ENCODE measurements around the gene SKIDA1.

SKIDA1 gene

DNA sequence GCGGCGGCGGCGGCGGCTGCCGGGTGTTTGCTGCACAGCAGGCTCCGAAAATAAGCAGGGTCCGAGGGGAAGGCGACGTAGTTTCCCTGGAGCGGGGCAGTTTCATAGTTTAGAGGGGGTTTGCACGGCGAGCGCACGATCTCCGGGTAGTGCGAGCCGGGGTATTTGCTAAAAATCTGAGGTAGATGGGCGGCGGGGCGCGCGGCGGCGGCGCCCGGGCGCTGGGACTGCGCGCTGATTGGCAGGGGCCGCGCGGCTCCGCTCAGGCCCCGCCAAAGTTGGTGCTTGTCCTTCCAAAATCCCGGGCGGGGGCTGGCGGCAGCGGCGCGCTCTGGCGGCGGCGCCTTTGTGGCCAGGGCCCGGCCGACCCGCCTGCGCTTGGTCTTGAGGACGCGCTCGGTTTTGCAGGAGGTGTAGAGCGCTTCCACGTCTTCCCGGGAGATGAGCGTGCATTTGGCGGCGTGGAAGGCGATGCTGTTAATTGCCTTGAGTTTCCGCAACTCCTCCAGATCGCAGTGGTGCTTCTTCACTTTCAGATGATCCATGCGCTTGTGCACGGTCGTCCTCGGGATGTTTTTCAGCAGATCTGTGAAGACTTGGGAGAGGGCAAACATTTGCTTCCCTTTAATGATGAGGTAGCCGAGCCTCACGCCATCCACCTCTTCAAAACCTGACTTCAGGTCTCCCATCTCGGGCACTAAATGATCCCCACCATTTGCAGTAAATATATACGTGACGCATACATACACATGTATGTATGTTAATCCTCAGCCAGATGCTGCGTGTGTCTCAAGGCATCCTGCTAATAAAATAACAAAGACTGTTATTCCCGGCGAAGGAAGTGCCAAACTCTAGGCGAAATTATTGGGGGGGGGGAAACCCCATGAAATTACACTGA, 8.1 kb downstream of the SKIDA1 start:
- DNase-seq (ENCODE audit: low spot score) = no peak

DNA sequence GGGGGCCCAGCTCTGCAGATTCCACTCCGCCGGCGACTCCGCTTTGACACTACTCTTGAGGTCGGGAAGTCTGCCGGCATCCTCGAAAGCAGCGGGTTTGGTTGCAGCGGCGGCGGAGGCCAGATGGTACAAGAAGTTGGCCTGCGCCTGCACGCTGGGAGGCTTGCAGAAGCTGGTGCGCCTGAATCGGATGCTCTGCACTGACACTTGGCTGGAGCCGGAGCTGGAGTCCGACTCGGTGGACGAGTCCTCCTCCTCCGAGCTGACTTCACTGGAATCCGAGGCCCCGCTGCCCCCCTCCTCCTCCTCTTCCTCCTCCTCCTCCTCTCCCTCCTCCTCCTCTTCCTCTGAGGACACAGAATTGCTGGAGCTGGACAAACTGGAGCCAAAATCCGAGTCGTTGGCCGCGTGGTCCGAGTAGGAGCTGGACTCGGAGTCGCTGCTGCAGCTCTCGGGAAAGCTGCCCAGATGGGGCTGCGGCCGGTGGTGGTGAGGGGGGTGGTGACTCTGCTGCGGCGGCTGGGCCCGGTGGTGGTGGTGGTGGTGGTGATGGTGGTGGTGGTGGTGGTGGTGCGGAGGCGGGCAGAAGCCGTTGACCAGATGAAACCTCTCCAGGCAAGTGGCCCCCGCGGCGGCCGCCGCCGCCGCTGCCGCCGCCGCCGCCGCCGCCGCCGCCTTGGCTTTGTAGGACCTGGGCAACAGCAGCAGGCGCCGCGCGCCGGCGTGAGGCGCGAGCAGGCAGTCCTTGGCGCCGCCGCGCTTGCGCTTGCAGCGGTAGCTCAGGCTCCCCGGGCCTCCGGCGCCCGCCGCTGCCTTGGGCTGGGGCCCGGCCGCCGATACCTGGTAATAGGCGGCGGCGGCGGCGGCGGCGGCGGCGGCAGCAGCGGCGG, 9.0 kb downstream of the SKIDA1 start:
- no peak for DNase-seq (ENCODE audit: low spot score)

DNA sequence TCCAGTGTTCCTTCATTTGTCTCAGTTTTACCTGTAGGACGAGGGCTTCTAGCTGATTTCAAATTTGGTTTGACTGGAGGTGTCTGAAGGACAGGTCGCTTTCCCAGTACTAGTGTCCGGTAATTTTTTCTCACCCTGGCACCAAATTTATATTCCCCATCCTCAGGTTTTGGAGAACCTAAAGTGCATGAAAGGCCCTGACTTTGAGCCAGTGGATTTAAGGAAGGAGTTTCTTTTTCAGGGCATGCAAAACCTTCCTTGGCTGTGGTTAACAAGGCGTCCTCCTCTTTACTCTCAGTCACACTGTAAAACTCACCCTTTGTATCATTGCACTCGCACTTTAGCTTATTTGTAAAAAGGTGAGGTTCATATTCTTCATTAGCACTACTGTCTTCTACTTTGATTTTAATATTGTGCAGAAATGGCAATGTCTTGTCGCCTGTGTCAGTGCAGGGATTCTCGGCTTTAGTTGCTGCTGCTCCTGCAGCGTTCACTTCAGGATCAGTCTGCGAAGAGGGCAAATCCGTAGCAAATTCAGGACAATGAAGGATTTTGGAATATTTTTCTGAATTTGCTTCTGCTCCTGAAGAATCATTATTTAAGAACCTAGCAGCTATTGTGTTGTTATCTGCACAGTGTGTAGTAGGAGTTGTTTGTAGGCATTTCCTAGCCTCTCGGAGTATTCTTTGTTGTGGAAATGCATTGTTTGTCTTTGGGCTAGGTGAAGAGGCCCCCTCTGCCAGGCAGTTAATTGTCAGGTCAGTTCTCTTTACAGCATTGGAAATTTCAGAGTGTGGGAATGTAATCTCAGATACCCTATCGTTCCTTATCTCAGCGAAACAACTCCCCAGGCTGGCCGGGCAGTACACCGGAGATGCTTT, 9.9 kb downstream of the SKIDA1 start:
- DNase-seq (ENCODE audit: low spot score) = no peak

DNA sequence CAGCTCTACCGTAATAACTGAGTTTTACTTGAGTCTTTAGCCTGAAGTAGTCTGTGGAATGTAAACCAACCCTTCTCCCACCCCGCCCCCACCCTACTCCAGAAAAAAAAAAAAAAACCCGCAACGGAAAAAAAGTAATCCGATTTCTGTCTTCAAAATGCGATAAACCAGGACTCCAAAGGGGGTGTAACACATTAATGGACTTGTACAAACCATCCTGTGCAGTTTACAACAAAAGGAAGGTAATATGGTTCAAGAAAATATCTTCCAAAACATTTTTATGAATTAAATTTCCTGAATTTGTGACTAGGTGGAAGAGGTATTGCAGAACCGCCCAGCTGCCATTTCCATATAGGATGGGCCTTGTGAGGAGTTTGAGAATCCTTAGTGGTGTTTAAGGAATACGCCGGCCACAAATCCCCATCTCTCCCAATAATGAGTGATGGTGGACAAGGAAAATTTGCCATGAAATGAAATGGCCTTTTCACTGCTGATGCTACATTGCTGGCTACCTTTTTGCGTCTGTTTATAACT, 10.6 kb downstream of the SKIDA1 start:
- no peak for DNase-seq (ENCODE audit: low spot score)

DNA sequence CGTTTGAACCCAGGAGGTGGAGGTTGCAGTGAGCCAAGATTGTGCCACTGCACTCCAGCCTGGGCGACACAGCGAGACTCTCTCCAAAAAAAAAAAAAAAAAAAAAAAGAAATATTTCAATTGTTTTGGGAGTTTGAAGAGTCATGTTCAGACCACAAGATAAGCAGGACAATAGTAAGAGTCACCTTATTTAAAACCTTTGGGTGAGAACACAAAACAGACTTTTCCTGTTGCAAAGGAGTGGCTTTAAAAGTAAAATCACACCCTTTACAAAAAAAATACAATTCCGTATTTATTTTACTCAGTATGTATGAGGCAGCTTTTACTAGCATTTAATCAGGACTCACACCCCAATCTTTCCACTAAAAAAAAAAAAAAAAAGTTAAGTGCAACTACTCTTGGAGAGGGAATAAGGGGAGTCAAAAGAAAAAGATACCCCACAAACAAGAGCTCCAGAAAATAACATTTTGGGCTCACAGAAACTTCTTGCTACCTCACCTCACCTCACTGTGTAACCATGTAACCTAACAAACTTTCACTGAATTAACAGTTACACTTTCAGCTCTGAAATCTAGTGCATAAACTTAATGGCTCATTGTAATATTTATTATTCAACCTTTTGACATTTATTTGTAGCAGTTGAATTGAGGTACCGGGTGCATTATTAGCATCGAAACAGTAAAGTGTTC, 11.2 kb downstream of the SKIDA1 start:
- no peak for DNase-seq (ENCODE audit: low spot score)

DNA sequence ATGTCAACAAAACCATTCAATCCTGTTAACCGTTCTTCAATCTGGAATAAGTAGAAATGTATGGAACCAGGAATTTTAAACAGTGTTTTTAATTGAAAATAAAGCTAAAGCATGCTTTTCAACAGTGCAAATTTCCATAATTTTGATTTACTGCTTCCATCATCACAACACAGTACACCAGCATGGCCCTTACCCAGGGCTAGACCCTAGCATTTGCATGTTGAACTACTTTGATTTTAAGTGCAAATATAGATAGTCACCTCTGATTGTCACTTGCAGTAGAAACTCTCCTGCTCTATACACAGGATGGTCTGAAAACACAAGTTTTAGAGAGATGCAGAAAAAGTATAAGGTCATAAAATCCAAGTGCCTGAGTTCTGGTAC, 12.1 kb downstream of the SKIDA1 start:
- no peak for DNase-seq (ENCODE audit: low spot score)

DNA sequence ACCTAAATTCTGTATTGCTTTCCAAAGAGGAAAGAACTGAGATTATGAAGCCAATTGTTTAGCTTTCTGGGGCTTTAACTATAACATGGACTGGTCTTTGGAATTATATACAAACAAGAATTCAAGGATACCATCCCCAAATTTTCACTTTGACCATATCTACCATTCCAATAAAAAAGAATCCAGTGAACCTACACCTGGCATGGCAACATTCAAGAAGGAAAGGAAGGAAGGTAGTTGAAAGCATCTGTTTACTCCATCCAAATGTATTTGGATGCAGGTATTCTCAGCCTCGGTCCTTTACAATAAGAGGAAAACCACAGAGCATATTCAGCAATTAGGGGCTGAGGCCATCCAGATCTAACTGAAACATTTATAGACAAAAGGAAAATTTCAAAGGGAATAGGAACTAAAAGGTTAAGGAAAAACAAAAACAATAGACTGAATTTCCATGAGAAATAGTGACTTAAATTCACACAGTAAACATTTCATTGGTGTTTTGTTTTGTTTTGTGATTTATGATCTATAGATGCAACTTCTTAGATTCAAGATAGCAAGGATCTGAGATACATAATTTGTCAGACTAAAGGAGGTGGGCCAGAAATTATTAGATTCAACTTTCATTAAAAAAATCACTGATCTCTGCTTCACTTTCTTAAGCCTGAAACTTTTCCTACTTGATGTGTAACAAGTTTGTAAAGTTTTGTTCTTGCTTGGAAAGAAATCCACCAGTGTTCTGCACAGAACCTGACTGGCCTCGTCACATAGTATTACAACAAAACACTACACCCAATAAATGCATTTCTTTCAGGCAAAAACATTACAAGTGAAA, 12.7 kb downstream of the SKIDA1 start:
- DNase-seq (ENCODE audit: low spot score) = no peak

DNA sequence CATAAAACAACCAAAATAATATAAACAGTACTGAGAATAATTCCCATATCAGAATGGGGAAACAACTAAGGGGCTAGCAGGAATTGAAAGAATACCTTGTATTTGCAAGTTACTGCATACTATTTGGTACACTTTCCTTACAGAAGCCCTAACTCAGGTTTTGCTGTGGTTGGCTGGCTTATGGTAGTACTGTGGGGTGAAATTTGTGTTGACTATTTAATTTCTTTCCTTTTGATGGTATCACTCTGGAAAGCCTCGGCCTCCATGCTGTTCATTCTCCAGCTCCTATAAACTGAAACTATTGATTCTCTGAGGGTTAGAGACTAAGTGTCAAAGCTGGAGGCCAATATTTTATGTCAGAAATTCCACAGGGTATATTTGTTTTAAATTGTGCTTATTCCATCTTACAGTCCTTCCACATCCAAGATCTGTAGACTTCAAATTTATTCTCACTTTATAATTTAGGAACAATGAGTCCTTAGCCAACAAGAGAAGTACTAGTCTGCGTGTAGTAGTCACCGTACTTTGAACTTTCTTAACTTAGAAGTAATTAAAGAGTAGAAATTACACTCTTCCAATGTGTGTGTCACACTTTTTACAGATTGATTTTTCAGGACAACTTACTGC, 13.4 kb downstream of the SKIDA1 start:
- DNase-seq (ENCODE audit: low spot score) = no peak

DNA sequence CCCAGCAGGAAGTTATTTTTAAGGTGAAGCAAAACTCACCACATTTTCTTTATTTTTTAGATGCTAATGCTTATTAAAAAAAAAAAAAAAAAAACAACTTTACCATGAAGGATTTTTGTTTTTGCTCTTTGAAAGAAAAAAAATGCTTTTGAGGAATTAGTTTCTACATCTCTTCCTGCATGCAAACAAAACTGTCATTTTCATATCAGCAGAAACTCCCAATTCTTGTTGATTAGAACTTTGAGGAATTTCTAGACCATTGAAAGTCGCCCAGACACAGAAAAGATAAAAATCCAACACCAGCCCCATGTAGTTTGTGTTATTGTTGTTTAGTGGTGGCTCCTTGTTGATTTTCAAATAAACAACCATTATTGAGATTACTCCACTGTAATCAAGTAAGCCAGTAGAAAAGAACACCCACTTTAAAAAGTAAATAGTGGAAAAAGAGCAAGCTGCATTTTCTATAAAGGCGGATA, 14.3 kb downstream of the SKIDA1 start:
- no peak for DNase-seq (ENCODE audit: low spot score)

DNA sequence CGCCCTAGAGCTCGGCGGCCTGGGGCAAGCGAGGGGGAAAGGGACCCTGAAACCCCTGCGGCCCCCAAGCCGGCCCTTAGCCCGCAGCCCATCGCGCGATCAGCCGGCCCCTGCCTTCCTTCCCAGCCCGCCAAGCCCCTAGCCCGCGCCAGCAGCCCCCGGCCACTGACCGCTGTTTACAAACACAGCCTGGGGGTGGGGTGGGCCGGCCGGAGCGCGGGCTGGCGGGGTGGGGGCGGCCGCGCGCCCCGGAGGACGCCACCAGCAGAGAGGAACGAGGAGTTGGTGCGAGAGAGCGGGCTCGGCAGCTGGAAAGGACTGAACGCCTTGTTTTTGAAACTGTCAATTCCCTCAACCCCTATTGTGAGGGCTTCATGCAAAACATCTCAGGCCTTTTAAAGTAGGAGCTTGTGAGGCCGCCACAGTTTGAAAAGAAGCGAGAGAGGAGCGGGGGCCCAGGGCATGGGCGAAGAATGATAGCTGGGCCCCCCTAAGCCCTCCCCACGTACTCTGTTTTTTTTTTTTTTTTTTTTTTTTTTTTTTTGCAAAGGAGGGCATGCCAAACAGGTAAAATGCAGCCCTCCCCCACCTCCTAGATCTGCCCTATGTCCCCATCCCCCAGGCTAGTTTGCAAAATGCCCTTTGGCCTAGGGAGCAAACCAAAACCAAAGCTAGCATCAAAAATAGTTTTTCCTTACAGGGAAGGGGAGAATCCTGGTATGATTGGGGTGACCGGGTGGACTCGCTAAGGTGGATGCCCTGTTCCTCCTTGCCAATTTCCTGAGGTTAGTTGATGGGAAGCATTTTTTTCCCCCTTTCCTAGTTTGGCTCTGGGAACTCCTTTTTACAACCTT, 15.0 kb downstream of the SKIDA1 start:
- DNase-seq (ENCODE audit: low spot score) = no peak

DNA sequence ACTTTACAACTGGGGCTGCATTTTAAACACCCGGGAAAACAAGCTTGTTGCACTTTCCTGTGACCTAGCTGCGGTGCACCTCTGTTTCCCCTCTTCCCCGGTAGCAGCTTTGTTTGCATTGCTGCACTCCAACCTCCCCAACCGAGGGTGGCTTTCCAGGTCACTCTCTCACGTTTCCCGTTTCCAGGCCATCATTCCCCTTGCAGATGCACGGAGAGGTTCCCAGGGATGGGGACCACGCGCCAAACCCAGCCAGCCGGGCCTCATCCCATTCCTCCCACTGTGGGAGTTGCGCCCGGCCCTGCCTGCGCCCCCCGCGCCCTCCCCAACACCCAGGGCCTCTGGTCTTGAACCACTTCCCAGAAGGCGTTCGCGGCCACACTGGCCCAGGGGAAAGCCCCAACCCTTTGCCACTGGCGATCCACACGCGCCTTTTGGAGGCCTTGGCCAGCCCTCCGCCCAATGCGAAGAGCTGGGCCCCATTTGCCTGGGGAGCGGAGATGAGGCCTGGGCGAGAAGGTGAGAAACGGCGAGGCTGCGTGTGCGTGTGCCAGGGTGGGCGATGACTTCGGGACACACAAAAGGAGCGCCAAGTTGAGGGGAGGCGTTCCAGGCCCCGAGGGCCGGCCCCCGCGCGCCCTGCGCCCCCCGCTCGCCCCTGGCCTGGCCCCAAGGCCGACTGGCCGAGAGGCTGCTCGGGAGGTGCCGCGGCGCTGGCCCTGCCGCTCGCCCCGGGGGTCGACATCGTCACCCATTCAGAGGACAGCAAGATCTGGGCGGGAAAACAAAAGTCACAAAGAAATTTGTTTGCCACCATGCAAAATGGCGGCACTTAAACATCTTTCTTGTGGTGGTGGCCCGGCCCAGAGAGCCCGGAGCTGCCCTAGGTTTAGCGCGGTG, 15.9 kb downstream of the SKIDA1 start:
- no peak for DNase-seq (ENCODE audit: low spot score)

DNA sequence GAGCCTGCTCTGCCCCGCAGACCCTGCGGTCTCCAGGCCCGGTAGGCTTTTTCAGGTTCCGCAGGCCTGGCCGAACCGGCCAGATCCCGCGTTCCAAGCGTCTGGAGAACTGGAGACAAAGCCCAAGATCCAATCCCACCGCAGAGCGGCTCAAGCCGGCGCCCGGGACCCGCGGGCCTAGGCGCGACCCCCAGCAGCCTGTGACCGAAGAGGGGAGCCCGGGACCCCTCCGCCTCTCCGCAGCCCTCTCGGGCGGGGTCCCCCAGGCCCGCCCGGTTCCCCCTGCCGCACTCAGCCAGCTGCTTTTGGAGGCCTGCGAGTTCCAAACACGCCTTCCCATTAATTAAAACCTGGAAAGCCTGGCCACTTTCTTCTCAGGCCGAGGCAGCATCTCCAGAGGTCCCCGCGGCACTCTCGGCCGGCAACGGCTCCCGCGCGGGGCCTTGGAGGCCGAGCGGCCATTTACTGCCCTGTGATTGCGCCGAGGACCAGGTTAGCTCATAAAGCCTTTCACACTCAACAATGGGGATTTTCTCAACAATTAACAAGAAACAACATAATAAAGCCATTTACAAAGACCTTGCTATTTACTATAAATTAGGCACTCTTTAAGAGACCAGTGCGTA, 16.7 kb downstream of the SKIDA1 start:
- no peak for DNase-seq (ENCODE audit: low spot score)

DNA sequence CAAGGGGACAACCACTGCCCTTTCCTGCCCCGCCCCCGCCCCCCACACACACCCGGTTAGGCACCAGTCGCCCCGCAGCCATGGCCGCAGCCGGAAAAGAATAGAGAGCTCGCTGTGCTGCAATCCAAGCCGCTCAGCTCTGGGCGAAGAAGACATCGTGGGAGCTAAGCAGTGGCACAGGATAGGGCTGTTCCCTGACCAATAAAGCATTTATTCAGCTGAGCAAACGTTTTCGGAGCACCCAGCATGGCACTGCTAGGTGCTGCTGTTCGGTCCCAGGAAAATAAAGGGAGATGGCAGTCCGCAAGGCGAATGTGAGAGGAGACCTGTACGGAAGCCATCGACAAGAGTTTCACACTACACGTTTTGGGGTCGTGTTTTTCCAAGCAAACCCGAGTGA, 18.3 kb downstream of the SKIDA1 start:
- DNase-seq (ENCODE audit: low spot score) = no peak

DNA sequence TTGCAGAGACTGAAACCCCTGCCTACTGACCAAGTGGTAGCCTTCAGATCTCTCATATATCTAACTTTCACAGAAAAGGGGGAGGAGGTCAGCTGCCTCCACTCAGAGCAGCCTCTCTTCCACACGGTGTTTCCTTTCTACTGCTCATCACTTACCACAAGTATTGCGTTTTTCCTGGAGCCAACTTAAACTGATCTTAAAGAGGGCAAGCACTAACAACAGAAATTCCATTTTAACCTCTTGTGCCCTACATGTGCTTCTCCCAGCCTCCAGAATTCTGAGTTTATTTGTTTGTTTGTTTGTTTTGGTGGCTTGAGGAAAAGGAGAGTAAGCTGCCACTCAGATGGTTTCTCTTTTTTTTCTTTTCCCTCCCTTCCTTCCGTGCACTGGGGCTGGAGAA, 19.1 kb downstream of the SKIDA1 start:
- no peak for DNase-seq (ENCODE audit: low spot score)

DNA sequence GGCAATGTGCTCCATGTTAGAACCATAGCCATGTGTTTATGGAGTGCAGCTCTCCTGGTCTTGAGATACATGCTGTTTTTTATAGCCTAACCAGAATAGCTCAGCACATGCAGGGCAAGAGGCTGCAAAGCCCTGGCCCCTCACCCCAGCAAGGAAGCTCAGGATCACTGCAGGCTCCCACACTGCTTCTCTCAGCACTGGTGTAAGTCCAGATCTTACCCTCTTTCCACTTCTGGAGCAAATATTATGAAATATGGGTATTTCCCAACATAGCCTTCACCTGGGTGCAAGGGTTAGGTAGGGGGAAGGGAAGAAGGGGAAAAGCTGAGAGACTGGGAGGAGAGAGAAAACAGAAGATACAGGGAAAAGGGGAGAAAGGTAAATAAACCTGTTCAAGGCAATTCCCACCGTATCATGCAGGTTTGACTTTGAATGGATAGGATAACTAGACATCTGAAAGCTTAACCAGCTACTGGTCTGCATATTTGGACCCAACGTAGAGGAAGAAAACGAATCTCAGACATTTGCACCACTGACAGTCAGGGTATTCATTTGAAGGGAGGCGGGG, 19.7 kb downstream of the SKIDA1 start:
- DNase-seq (ENCODE audit: low spot score) = no peak

DNA sequence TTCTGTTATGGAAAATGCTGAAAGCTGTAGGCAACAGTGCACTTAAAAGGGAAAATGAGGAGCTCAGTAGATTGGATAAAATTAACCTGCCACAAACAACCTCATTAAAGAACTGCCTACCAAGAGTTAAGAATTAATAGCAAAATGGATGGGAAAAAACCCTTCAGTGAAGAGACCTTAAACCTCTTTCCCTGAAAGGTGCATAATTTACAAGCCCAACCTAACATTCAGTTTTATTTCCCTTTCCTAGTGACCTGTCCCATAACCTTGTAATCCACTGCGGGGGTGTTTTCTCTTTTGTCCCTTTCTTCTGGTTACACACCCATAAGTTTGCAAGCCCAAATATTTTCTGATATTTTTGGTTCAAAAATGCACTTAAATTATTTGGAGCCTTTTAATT, 21.9 kb downstream of the SKIDA1 start:
- DNase-seq (ENCODE audit: low spot score) = no peak

DNA sequence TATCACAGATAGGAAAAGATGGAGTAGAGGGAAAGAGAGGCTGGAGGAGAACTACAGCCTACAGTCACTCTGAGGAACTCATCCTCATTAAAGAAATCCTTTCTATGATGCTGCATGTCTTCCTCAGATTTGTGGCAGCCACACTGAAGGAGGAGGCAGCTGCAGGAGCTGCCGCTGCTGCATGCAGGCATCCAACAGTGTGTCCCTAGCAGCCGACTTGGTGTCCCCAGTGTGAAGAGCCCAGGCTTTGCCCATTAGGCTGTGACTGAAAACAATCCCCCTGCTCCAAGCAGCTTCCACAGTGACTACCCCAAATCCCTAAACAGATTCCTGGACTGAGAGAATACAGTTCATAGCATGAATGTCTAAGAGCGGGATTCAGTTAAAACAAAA, 23.1 kb downstream of the SKIDA1 start:
- DNase-seq (ENCODE audit: low spot score) = no peak

Measured in COLO829 (cell line).